Measurements from ENCODE around the gene IKZF2.

Gene IKZF2

DNA sequence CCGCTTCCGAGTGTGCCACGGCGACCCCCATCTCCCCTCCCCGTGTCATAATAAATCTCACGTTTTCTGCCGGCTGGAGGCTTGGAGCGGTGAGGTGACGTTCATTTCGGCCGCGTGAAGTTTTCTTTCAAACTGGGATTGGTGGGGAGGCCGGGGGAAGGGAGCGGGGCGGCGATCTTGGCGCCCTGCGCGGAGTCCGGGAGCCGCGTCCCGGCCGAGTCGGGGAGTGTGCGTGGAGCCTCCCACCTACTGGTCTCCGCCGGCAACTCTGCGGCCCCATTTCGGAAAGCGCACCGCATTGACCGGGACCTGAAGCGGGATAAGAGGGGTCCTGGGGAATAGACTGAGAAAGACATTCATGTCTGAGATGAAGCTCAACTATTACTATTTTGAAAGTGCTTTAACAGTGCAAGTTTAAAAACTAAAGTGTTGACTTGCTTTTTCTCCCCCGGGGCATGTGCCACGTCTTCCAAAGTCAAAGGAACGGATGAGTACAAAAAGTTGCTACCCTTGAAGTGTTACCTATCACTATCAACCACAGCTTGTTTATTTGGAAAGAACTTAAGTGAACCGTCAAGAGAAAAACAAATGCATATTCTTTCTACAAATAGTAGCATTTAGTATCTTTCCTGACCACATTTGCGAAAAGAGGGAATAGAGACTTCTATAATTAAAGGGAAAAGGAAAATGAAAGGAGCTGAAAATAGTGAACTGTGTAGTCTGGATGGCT, 818 bp upstream of the IKZF2 start:
- no peak for DNase-seq

DNA sequence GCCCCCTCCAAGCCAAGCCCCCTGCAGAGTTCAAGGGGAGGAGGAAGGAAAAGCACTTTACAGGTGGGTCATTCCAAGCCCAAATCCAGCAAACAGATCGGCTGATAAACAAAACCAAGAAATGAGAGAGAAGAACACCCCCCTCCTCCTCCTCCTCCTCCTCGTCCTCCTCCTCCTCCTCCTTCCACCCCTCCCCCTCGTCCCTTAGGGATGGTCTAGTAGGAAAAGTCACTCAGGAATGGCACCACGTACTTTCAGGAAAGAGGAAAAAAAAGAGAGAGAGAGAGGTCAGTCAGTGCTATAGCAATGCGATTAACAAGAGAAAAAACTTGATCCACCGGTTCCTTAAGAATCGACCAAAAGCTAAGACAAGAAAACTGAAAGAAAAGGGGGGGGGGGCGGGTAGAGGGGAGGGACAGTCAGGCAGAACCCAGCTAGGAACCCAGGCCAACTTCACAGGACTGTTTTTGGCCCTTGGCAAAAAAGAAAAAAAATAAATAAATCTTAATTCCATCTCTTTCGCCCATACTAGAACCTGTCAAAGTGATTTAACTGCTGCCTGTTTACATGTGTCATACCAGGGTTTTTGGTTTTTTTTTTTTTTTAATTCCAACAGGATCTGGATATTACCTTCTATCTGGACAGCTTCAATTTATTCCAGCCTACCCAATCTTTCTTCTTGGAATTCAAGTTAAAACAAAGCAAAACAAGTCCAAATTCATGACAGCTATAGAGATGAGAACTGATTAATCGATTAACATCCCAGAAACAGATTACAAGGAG, 906 bp downstream of the IKZF2 start:
- DNase-seq = no peak

DNA sequence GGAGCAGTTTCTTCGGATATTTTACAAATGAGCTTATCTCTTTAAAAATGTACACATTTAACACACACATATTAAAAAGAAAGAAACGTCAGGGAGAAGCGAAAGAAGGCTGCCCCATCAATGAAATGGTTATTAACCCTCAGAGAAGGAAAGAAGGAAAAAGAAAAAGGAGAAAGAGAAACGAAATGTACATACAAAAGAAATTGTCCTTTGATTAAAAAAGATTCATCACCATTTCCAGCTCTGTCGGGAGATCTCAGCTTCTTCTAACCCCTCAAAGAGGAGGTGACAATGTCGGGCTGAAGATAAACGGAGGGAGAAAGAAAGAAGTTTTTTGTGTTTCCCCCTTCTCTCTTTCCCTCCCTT, 1.5 kb downstream of the IKZF2 start:
- DNase-seq = no peak

DNA sequence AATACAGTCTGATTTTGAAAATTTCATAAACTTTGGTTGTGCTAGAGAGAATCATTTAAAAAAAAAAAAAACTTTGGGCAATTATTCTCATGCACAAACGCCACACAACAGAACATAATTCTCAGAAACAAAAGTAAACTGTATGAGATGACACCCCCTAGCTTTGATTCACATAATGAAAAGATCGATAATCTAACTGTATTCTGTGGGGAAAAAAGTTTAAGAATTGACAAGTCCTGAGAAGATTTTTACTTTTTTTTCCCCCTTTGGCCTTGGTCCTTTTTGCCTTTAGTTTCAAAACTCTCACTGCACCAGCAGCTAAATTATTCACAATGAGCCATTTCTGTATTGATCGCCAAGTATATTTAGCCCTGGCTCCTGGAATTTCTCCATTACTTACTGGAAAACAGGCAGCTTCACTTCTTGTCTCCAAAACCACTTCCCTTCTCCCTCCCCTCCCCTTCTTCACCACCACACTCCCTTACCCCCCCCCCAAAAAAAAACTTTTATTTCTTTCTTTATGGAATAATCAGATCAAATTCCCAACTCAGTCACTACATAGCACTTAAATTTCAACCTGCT, 2.0 kb downstream of the IKZF2 start:
- no peak for DNase-seq

DNA sequence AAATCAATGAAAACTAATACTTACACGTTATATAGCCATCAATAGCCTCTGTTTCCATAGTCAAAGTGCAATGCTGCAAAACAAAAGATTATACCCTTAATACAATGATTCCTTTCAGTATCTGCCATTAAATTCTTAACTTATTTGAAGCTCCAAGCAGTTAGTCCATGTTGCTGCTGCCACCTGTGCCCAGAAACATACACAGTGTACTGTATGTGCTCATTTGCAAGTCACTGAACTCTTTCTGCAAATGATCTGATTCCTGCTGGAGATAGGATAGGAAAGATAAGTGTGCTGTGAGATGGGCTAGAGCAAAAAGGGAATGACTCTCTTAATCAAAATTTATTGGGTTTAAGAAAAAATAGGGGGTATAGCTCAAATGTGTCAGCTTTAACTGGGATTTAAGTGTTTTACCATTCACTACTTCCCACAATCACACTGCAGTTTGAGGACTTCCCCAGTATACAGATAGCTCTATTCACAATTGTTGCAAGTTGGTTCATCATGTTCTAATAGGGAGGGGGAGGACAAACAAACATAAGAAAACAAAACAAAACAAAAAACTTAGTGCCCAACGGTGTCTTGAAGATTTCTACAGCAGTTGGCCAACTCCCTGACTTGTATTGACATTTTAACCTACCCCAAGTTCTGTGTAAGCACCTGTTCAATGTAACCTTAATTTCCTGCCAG, 2.7 kb downstream of the IKZF2 start:
- DNase-seq = no peak

DNA sequence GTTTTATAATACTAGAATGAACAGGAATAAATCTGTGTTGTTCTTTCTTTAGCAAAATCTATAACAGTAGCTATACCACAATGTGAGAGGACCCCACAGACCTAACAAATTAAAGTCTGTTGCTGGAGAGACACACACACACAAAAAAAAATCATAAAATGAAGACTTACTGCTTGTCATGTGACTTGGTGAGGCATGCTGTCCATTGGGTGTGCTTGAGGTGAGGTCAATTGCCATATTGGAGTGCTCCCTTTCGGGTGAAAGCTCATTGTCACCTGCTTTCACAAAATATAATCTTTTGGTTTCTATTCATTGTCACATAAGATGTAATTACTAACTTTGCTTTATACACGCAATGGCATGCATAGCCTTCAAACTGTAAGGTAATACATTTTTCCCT, 3.9 kb downstream of the IKZF2 start:
- no peak for DNase-seq

DNA sequence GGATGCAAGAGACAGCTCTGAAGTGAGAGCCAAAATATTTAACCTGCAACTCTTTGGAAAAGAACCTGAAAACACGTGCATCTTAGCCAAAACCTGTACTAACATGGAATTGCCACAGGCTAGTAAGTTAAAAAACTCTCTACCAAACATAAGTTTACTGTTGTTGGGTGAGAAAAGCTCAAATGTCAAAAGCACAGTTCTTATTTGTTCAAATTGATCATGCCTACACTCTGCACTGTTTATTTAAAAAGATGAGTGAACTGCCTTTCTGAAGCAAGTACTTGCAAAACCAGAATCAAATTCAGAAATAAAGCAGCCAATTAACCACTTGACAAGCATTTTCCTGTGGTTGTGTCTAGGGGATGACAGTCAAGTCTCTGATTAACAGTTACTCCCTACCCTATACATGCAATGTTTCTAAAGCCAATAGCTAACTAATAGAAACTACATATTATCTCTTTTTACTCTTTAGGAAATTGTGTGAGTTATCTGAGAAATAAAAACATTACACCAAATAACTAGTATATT, 5.6 kb downstream of the IKZF2 start:
- DNase-seq = no peak

DNA sequence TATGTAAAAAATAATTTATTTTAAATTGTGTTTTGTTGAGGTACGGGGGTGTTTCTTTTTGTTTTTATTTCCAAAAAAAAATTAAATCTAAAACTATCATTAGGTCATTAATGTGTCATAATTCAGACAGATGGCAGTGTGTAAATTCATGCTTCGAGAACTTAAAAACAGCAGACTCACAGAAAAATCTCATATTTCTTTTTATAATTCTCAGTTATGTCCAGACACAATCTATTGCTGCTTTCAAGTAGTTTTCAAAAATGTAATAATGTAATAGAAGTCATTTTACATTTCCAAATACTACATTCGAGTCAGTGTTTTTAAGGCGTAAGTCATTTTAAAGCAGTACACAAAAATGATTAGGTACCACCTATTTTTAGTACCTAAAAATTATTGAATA, 14.3 kb downstream of the IKZF2 start:
- DNase-seq = no peak

DNA sequence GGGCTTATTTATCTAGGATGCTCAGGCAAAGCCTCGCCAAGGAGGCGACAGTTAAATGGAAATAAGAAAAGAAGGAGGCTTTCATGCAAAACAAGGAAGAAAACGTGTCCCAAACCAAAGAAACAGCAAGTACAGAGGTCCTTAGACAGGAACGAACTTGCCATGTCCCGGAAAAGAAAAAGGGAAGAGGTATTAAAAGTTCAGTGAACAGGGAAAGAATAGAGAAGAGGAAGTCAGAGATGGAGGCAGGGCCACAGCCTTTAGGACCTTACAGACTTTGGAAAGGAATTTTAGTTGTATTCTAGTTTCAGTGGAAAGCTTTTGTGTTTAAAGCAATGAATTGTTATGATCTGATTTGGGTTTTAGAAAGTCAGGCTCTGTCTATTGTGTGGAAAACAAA, 22.1 kb downstream of the IKZF2 start:
- no peak for DNase-seq

DNA sequence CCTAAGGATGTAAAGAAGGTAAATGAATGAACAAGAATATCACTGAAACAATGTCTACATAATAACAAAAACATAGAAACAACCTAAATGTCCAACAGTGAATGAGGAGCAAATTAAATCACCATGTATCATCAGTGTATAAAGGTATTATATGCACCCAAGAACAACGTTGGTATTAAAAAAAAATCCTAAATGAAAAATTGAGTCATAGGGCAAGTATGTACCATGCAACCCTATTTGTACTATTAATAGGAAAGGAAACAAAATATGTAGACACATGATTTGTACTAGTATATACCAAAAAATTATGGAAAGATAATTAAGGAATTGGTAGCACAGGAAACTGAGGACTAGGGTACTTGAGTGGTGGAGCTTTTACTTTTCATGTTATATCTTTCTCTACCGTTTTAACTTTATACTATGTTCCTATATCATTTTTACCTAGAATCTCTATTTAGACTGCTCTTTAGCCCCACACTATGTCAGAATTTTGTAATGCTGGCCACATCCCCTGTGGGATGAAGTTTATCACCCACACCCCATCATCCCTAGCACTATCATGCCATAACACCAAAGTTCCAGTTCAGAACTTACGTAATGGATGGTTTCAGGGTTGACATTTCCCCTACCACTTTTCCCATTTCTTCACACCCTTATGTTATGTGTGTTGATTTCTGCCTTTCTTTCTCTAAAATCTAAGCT, 25.6 kb downstream of the IKZF2 start:
- no peak for DNase-seq

DNA sequence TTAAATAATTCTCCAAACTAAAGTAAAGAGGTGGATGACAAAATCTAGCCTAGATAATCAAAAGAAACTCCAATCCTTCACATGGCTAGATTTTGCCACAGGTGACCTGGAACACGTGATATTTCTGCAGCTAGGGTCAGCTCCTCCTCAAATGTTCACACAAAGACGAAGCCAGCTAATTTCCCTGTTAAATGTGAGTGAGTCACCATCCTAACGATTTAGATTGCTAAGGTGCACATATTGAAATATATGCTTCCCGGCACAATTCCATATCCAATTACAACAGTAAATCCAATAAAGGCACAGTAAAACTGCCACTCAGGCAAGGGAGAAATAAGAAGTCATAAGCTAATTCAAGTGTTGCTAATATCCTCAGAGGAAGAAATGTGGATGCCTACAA, 28.7 kb downstream of the IKZF2 start:
- no peak for DNase-seq

DNA sequence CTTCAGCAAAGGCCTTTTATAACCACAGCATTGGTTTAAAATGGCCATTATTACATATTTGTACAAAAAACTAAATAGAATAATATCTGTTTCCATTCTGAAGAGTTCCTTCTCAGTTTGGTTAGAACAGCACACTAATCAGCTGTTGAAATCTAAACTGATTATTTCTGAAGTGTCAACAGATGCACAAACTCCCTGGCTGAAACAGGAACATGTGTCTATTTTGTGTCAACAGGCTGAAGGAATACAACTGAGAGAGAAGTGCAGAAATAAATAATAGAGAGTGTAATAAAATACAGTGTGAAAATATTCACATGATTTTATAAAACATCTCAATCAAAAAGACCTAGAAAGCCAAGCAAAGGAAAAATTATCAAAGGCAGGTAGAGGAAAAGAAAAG, 29.7 kb downstream of the IKZF2 start:
- DNase-seq = no peak

DNA sequence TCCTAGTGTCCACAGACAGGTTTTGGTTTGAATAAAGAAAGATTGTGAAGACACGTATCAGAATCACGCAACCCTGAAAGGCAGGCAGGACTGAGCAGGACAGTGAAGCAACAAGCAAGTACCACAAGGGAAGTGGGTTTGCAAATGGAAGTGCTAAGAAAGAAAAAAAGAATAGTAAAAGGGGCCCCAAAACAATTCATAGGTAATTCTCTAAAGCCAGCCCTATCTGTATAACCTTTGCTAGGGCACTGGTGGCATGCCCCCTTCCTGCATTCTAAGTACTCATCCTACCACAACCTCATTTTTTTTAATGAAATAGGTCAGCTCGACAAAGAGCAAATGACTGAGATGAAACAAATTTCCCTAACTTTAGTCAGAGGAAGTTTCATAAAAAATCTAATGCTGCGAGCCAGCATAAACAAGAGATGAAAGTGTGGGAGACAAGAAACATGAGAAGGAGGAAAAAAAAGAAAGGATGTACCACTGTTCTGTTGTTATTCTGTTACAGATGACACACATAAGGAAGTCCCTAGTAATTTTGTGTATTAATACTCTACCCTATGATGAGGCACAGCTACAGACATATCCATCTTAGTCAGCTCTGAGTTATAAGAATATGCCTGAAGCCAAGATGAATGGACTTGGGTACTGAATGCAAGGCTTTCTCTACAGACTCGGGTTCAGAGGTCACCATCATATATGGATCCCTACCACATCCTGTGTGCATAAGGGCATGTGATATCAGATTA, 32.2 kb downstream of the IKZF2 start:
- DNase-seq = no peak

DNA sequence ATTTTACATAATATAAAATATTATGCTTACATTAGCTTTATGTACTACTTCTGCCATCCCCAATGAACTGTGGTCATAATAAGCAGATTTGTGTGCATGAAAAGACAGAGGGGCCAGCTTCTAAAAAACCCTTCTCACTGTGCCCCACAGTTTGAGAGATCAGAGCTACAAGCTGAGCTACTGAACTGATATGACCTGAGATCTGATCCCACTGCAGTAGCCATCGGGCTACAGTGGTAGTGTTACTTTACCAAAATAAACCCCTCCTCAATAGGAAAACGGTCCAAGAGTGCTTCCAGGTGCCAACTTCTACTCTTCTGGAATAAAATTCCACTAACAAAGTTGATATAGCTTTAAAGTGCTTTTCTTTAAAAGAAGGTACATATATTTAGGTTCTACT, 43.1 kb downstream of the IKZF2 start:
- no peak for DNase-seq

DNA sequence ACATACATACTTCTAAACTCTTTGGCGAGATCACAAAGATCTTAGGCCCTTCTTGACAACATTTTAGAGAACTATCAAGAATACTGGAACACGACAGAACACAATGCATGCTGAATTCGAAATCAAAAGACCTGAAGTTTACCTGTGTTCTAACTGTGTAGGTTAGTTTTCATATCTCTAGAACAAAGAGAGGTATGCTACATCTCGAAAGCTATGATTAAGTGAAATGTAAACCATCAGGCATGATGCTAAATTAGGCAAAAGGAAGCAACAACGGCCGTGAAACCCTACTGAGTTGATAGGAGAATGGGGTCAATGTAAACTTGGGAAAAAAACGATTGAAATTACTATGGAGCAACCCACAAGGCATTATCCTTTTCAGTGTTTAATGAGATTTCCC, 43.7 kb downstream of the IKZF2 start:
- no peak for DNase-seq

DNA sequence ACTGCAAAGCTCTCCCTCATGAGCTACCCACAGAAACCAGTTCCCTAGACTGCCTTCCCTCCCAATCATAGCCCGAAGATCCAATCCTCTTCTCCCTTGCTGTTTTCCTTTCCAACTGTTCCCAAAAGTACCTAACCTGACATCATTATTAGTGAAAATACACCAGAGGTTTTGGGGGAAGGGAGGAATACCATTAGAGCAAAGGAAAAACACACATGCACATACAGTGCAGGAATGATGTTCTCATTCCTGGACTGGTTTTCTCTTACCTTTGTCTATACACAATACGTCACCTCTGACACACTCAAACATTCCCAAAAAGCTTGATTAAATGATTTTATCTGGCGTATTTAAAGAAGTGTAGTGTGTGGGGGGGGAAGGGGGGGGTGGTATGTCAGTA, 46.2 kb downstream of the IKZF2 start:
- no peak for DNase-seq

DNA sequence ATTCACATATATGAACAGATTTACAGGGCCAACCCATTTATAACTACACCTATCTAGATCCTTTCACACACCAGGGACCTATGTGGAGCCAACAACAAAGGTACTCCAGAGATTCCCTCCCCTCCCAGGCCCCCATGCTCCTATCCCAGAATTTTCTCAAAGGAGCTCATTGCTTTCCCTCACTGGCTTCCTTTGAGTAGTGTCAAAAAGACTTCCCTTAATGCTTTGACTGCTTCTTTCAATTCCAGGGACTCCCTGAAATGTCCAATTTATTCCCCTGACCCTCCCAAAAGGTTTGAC, 46.6 kb downstream of the IKZF2 start:
- no peak for DNase-seq

DNA sequence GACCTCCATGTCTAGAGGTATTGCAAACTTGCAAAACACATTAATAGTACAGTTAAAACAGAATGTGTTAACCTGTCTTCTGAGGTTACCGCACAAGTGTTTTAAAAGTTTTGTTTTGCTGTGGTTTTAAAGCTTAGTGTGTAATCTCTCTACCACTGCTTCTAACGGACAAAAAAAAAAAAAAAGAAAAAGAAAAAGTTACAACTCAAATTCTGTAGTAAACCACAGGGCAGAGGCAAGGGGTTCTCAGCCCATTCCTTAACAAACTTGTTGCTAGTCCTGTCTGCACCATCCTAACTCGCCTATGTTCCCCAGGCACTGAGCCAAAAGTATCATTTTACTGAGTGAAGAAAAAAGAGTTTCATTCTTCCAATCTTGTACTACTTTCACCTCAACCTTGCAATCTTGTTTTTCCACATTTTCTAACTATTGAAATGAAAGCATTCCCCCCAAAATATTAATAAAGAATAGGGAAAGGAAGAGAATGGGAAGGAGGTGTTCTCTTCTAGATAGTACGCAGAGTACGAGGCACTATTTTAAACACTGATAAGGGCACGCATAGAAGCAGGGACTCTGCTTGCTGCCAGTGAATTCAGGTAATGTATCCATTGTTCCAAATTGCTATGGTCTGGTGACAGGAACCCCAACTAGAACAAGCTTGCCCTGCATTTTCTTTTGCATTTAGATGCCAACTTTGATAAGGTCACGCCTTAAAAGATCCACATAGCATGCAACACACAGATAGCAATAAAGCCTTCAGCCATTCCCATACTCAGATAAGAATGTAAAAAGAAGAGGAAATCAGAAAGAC, 47.1 kb downstream of the IKZF2 start:
- no peak for DNase-seq

DNA sequence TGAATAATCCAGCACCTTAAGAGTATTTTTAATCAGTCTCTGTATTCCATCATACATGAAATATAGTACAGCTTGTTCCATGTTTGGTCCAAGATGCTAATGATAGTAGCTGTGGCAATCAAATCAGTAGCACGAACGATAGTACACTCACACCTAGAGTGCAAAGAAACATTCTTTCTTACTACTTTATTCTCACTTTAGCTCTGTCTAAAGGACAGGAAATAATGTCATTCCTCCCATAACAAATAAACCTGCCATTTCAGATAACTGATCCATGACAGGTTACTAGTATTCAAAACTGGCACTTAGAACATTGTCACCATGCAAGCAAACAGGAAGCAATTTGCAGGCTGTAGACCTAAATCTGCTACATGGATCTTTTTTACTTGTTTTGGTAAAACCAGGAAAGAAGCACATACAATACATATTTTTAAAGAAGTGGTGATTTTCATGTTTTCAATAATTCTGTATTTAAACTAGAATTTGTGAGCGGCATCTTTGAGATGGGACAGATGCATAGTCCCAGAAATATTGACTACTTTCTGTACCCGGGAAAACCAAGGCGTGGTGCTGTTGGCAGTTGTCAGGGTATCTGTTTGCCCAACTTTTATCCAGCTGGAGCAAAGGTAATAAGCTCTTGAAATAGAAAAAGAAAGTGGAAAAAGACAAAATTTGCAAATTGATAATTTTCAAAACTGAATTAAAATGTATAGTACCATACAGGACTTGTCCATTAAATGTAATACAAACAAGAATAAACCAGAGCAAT, 49.5 kb downstream of the IKZF2 start:
- no peak for DNase-seq

DNA sequence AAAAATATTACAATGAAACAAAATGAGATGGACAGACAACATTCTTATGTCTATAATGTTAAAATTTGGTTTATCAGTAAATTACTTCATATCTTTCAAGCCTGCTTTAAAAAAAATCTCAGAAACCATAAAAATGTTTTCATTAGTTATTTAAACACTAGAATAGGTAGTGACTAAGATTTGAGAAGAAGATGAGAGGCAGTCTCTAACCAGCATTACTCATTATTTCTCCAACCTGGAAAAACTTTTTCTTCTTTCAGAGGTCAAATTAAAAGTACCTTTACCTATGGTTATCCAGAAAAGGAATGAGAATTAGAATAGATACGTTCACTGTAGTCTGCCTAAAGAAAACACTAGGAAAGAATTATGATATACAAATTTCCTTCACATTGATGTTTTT, 50.3 kb downstream of the IKZF2 start:
- DNase-seq = no peak

DNA sequence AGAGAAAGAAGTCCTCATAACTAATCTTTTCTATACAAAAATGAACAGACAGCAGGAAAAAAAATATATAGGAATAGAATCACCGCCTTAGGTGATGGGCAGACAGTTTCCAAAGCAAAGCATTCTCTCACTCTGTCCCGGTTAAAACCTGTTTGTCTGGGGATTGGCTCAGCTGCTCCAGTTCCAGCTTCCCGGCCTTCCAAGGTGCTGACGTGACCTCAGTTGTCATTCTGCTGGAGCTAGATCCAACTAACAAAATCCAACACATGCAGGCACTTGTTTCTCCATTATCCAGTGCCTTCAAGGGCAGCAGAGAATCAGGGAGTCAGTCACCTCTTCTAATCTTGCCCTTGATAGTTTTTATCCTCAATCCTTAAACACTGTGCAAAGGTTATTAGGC, 52.8 kb downstream of the IKZF2 start:
- no peak for DNase-seq
